GM18520 (cell line): ENCODE data around the gene ZNF12.
"Not testable (repeated sequence)": the region's sequence is repeated elsewhere in the genome, so short reads cannot be mapped to it uniquely, and the experiment has no call there.

Experiments used
- ATAC-seq: cut with Tn5 transposase; IDR thresholded peaks from one replicate; pipeline ENCODE4 v1.9.1; 2021; ENCODE audit not compliant: unreplicated experiment

ZNF12 gene

DNA sequence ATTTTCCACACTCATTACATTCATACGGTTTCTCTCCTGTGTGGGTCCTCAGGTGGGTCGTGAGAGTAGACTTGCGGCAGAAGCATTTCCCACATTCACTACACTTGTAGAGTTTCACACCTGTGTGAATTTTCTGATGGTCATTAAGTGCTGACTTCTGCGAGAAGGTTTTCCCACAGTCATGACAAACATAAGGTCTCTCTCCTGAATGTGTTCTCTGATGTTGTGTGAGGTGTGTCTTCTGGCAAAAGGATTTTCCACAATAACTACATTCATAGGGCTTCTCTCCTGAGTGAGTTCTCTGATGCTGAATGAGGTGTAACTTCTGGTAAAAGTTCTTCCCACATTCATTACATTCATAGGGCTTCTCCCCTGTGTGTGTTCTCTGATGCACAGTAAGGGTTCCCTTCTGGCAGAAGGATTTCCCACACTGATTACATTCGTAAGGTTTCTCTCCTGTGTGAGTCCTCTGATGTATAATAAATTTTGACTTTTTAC, 15.1 kb downstream of the ZNF12 start:
- ATAC-seq: no peak

DNA sequence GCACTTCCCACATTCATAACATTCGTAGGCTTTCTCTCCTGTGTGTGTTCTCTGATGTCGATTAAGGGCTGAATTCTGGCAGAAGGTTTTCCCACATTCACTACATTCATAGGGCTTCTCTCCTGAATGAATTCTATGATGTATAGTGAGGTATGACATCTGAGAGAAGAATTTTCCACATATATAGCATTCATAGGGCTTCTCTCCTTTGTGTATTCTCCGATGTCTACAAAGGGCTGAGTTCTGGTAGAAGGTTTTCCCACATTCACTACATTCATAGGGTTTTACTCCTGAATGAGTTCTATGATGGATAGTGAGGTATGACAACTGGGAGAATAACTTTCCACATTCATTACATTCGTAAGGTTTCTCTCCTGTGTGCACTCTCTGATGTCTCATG, 15.6 kb downstream of the ZNF12 start:
- no peak for ATAC-seq

DNA sequence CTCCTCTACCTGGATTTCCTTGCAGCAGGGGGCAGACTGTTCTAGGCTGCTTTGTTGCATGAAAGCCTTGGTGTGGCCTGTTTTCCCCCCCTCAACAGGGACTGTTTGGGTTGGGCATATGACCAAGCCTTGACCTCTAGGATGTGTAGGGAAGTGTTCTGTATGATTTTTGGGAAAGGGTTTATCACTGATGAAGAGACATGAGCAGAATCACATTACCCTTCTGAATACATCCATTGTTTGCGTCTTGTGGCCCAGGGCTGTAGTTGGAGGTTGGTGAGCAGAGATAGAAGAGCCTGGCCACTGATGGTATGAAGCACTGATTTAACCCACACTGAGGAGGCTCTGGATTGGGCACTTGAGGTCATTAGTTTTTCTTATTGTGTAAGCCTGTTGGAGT, 26.6 kb downstream of the ZNF12 start:
- no peak for ATAC-seq

- no peak for ATAC-seq
These were observed 30.8 kb downstream of the ZNF12 start for GRCh38 chr7:6675807-6676405.

GRCh38 chr7:6670851-6671250, 35.9 kb downstream of the ZNF12 start:
- not testable (repeated sequence) for ATAC-seq

GRCh38 chr7:6658618-6659345, 48.0 kb downstream of the ZNF12 start:
- no peak for ATAC-seq

- ATAC-seq: no peak
These were observed 50.3 kb downstream of the ZNF12 start for GRCh38 chr7:6656413-6656812.

DNA sequence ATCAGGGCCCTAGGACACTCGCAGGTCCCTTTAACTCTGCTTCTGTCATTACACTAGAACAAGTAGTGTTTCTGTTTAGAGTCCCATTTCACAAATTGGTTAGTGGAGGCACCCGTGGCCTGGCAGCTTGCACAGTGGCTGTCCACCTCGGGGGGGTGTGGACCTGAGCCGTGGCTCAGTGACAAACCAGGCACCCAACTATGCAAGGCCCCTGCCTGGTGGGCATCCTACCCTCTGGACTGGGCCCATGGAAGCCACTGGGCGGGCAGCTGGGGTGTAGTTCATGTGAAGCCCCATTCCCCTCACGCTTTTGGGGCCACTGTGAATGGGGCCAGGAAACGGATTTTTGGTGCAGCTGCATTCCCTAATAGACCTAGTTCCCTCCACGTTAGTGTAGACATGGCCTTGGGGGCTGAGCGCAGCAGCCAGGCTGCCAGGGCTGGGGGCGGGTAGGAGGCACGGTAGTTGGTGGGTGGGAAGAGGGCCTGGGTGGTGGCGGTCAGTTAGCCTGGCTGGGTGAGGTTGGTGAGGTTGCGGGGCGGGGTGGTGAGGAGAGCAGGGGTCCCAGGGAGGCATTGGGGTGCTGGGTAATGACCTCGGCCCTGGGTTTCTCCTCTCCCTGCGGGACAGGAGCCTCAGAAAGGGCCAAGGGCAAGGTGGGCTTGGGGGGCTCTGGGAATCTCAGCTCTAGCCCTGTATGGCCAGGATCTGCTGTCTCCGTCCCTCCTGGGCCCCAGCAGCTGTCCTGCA, 50.9 kb downstream of the ZNF12 start:
- no peak for ATAC-seq

- ATAC-seq: no peak
These were observed 51.7 kb downstream of the ZNF12 start for GRCh38 chr7:6654842-6655610.

GRCh38 chr7:6654113-6654841, 52.5 kb downstream of the ZNF12 start:
- no peak for ATAC-seq

GRCh38 chr7:6653071-6654003, 53.4 kb downstream of the ZNF12 start:
- no peak for ATAC-seq

- no peak for ATAC-seq
These were observed 54.2 kb downstream of the ZNF12 start for GRCh38 chr7:6652446-6653011.

GRCh38 chr7:6651851-6652445, 54.8 kb downstream of the ZNF12 start:
- no peak for ATAC-seq

GRCh38 chr7:6650521-6651011, 56.2 kb downstream of the ZNF12 start:
- no peak for ATAC-seq

DNA sequence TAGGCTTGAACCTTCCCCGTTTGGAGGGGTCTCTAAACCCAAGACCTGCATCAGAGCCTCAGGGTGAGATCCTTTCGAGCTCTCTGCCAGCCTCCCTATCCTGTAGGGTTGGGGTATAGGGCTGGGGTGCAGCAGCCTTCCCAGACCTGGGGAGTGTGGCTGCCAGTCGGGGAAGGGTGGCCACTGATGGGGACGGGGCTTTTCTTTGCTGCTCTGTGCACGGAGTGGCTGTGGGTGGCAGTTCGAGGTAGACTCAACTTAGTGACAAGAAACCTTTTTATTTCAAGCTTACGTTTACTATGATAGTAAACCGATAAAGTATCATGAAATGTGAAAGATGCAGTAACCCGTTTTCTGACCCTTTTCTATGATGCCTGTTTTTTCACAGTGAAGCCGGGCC, 56.7 kb downstream of the ZNF12 start:
- ATAC-seq: no peak

DNA sequence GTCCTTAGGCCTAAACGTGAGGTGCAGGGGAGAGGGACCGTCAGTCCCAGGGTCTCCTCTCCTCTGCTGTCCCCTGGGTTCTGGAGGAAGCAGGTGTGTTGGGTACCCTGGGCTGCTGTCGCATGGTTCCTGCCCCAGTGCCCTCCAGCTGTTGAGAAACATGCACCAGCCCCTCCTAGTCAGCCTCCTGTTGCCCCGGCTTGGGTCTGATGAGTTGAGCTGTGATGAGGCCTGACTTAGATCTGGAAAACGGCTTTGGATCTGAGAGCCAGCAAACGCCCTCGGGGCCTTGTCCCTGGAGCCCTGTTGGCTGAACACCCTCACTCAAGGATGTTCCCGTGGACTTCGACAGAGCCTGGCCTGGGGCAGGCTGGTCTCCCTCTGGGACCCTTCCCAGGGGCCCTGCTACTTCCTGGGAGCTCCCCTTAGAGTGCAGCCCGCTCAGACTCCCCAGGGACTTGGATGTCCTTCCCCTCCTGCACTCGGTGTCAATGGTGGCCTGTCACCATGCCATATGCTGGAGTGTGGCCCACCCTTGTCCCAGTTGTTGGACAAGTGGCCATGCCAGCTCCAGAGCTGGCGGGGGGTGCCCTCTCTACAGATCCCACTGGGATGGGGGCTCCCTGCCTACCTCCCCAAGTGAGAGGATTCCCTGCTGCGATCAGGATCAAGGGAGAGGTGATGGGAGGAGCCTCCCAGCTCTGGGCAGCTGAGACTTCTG, 57.3 kb downstream of the ZNF12 start:
- ATAC-seq: no peak

GRCh38 chr7:6648815-6649104, 58.0 kb downstream of the ZNF12 start:
- no peak for ATAC-seq
